GM23338 (cell line): ENCODE measurements around the gene ASPDH. TPM values are rescaled to one million over a fixed set of nuclear protein-coding genes. Genes with fewer than 3 reads are reported as not detected.

ENCODE experiments used
- ATAC-seq: fragments of 200-7000 bp; cut with Tn5 transposase; 3 replicates; pipeline ENCODE4 v1.9.1; 2020
- DNase-seq: peaks from one replicate; pipeline ENCODE4 v3.0.0-alpha.2; 2015; ENCODE audit warnings: low spot score
- H2AFZ ChIP-seq: fragments of 200-600 bp; sonication (generic); 2 replicates; pipeline ENCODE4 v1.8.0; 2016; ENCODE audit warnings: antibody characterized with exemption, mild to moderate bottlenecking, moderate library complexity
- H3F3A ChIP-seq: fragments of 200-600 bp; sonication (generic); replicated peaks from 2 replicates; pipeline ENCODE4 v1.8.0; 2017; ENCODE audit warnings: antibody characterized with exemption, mixed run types, low read depth
- H3K27ac ChIP-seq: fragments of 200-600 bp; sonication (generic); 2 replicates; pipeline ENCODE4 v1.6.1; 2016; ENCODE audit warnings: low read depth
- H3K27me3 ChIP-seq: fragments of 200-600 bp; sonication (generic); 2 replicates; pipeline ENCODE4 v1.8.0; 2016; ENCODE audit warnings: mild to moderate bottlenecking, mixed run types, moderate library complexity; ENCODE audit not compliant: insufficient read depth
- H3K36me3 ChIP-seq: fragments of 200-600 bp; sonication (generic); 2 replicates; pipeline ENCODE4 v1.8.0; 2016; ENCODE audit warnings: mild to moderate bottlenecking; ENCODE audit not compliant: insufficient read depth
- H3K4me1 ChIP-seq: fragments of 200-600 bp; sonication (generic); 2 replicates; pipeline ENCODE4 v1.8.0; 2016; ENCODE audit warnings: mild to moderate bottlenecking, moderate library complexity; ENCODE audit not compliant: insufficient read depth
- H3K4me2 ChIP-seq: fragments of 200-600 bp; sonication (generic); 2 replicates; pipeline ENCODE4 v1.7.1; 2017; ENCODE audit warnings: mixed run types
- H3K4me3 ChIP-seq: fragments of 200-600 bp; sonication (generic); 2 replicates; pipeline ENCODE4 v1.6.1; 2016; ENCODE audit warnings: mixed run types
- H3K79me2 ChIP-seq: fragments of 200-600 bp; sonication (generic); replicated peaks from 2 replicates; pipeline ENCODE4 v1.8.0; 2017; ENCODE audit warnings: mild to moderate bottlenecking; ENCODE audit not compliant: insufficient read depth
- H3K9me2 ChIP-seq: fragments of 200-600 bp; sonication (generic); 2 replicates; pipeline ENCODE4 v1.8.0; 2017; ENCODE audit not compliant: insufficient read depth
- H4K20me1 ChIP-seq: fragments of 200-600 bp; sonication (generic); replicated peaks from 2 replicates; pipeline ENCODE4 v1.8.0; 2017; ENCODE audit warnings: mild to moderate bottlenecking; ENCODE audit not compliant: insufficient read depth
- H3K27ac Mint-ChIP-seq: 2 replicates; pipeline ENCODE4 v1.8.0; 2020; ENCODE audit warnings: inconsistent platforms, mild to moderate bottlenecking, moderate library complexity, mixed read lengths
- H3K27me3 Mint-ChIP-seq: 3 replicates; pipeline ENCODE4 v1.8.0; 2022; ENCODE audit warnings: low read depth, mild to moderate bottlenecking, moderate library complexity, mixed read lengths, inconsistent platforms; ENCODE audit not compliant: insufficient read depth, poor library complexity
- H3K36me3 Mint-ChIP-seq: 3 replicates; pipeline ENCODE4 v1.8.0; 2021; ENCODE audit warnings: low read depth, mild to moderate bottlenecking, inconsistent platforms, moderate library complexity, mixed read lengths
- H3K4me1 Mint-ChIP-seq: 3 replicates; pipeline ENCODE4 v1.8.0; 2020; ENCODE audit warnings: mild to moderate bottlenecking, inconsistent platforms, mixed read lengths
- H3K4me3 Mint-ChIP-seq: 3 replicates; pipeline ENCODE4 v1.8.0; 2021; ENCODE audit warnings: moderate library complexity, mild to moderate bottlenecking, inconsistent platforms, mixed read lengths
- H3K9me3 Mint-ChIP-seq: 3 replicates; pipeline ENCODE4 v1.8.0; 2020; ENCODE audit warnings: moderate library complexity, mild to moderate bottlenecking, inconsistent platforms, mixed read lengths
- CREB1 ChIP-seq: fragments of 250-450 bp; sonication (Bioruptor Pico); IDR thresholded peaks from 2 replicates; pipeline ENCODE4 v1.5.0; 2020; ENCODE audit warnings: low read depth, mild to moderate bottlenecking, moderate library complexity
- EZH2 ChIP-seq: fragments of 200-600 bp; sonication (generic); IDR thresholded peaks from one replicate; pipeline ENCODE4 v1.8.0; 2017; ENCODE audit warnings: antibody characterized with exemption, mild to moderate bottlenecking, low read depth; ENCODE audit not compliant: unreplicated experiment
- EZH2phosphoT487 ChIP-seq: fragments of 200-600 bp; sonication (generic); IDR thresholded peaks from one replicate; pipeline ENCODE4 v1.8.1; 2018; ENCODE audit warnings: antibody characterized with exemption; ENCODE audit not compliant: unreplicated experiment
- JUNB ChIP-seq: IDR thresholded peaks from one replicate; pipeline ENCODE4 v1.6.1; 2016; ENCODE audit warnings: antibody characterized with exemption; ENCODE audit not compliant: unreplicated experiment
- NANOG ChIP-seq: IDR thresholded peaks from 2 replicates; pipeline ENCODE4 v1.6.1; 2016; ENCODE audit warnings: antibody characterized with exemption, borderline replicate concordance
- ZNF114 ChIP-seq: fragments of 250-450 bp; sonication (Bioruptor Pico); IDR thresholded peaks from 2 replicates; pipeline ENCODE4 v1.5.0; 2020; ENCODE audit warnings: mild to moderate bottlenecking, moderate library complexity
- polyA plus RNA-seq: library from polyadenylated mRNA; unstranded; fragments of >200 nt; fragmentation: Nextera tagmentation; extraction: Ambion mirVana; gene quantifications from 2 replicates; pipeline ENCODE4 v1.2.1, GENCODE V29; 2016
- total RNA-seq: library from RNA; depleted of rRNA; stranded (reverse); fragments of >200 nt; shearing (Covaris generic); gene quantifications from 2 replicates; pipeline ENCODE4 v1.2.3, GENCODE V29; 2014
- TF ChIP-seq, protein P1 (sequence below): IDR thresholded peaks from 2 replicates; pipeline ENCODE4 v1.6.1; 2016; ENCODE audit warnings: antibody characterized with exemption
- TF ChIP-seq, protein P2 (sequence below), 2 experiments: fragments of 200-600 bp in 1 of 2; sonication (generic) in 1 of 2; conservative IDR thresholded peaks; 2 replicates each; pipeline versions ENCODE4 v1.5.1 to v1.6.1; 2016 to 2017; ENCODE audit warnings: antibody characterized with exemption in 2 of 2, low read depth in 2 of 2, mild to moderate bottlenecking in 2 of 2, moderate library complexity in 1 of 2

Gene ASPDH
- total and polyA plus RNA-seq, 2 experiments from 2014 or later: not detected

DNA sequence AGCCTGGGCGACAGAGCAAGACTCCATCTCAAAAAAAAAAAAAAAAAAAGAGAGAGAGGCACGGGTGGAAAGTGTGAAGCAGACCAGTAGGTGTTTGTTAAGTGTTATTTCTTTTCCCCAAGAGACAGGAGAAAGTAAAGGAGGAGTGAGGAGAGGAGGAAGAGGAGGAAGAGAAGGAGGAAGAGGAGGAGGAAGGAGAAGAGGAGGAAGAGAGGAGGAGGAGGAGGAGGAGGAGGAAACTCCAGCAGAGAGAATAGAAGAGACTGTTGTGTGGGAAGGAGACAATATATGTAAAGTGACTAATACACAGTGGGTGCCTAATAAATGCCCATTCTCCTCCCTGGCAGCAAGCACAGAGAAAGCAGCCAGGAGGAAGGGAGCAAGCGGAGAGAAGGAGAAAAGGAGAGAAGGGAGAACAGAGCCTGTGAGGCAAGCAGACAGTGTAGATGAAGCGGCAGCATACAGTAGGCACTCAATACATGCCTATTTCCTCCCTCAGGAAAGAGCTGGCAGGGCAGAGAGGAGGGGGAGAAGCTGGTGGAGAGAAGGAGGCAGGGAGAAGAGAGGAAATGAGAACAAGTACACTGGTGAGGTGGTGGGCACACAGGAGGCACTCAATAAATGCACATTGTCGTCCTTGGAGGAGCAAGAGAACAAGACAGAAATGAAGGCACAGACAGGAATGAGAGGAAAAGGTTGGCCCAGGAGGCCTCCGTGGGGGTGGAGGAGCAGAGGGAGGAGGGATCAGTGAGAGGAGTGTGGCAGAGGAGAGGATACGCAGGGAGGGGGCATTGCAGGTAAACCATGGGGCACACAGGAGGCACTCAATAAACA, 19.3 kb downstream of the ASPDH start:
- DNase-seq (no peak), ATAC-seq (no peak)
- H3K4me2 ChIP-seq: no peak overlapping the region
- no peaks in the 10 kb centered on the region for H3K36me3 ChIP-seq
- TF ChIP-seq, protein P1, sequence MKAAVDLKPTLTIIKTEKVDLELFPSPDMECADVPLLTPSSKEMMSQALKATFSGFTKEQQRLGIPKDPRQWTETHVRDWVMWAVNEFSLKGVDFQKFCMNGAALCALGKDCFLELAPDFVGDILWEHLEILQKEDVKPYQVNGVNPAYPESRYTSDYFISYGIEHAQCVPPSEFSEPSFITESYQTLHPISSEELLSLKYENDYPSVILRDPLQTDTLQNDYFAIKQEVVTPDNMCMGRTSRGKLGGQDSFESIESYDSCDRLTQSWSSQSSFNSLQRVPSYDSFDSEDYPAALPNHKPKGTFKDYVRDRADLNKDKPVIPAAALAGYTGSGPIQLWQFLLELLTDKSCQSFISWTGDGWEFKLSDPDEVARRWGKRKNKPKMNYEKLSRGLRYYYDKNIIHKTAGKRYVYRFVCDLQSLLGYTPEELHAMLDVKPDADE: no peak
- no peak for TF ChIP-seq NANOG
- no peak for TF ChIP-seq ZNF114 (CRISPR knock-in tag)
- no peak for TF ChIP-seq EZH2
- TF ChIP-seq, protein P2, sequence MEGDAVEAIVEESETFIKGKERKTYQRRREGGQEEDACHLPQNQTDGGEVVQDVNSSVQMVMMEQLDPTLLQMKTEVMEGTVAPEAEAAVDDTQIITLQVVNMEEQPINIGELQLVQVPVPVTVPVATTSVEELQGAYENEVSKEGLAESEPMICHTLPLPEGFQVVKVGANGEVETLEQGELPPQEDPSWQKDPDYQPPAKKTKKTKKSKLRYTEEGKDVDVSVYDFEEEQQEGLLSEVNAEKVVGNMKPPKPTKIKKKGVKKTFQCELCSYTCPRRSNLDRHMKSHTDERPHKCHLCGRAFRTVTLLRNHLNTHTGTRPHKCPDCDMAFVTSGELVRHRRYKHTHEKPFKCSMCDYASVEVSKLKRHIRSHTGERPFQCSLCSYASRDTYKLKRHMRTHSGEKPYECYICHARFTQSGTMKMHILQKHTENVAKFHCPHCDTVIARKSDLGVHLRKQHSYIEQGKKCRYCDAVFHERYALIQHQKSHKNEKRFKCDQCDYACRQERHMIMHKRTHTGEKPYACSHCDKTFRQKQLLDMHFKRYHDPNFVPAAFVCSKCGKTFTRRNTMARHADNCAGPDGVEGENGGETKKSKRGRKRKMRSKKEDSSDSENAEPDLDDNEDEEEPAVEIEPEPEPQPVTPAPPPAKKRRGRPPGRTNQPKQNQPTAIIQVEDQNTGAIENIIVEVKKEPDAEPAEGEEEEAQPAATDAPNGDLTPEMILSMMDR (conservative IDR thresholded peaks at IDR 0.05; ENCODE audit: low read depth in 2 of 2): no peak
- no peaks in the 10 kb centered on the region for H3K9me2 ChIP-seq
- Mint-ChIP-seq H3K4me1 (no peaks in the 10 kb centered on the region; the same call in 2 of the 3 replicates), H3K27me3 (peaks cover 7% of the 10 kb centered on the region), H3K9me3 (peaks cover 71% of the 10 kb centered on the region; the same call in 2 of the 3 replicates), H3K27ac (no peak overlapping the region), H3K36me3 (peaks cover 42% of the 10 kb centered on the region), H3K4me3 (no peak overlapping the region)
- no peak overlapping the region for H3K4me3 ChIP-seq
- H3K4me1 ChIP-seq: peaks cover 8% of the 10 kb centered on the region; the same call in 1 of the 2 replicates
- no peaks in the 10 kb centered on the region for H3K79me2 ChIP-seq
- peaks cover 97% of the 10 kb centered on the region for H3K27me3 ChIP-seq
- no peak overlapping the region for H3K27ac ChIP-seq
- H4K20me1 ChIP-seq: no peaks in the 10 kb centered on the region
- H2AFZ ChIP-seq: no peak overlapping the region
- 0 out of 2 replicates have a peak, but pooled peaks cover 4% of the 10 kb centered on the region for H3F3A ChIP-seq

DNA sequence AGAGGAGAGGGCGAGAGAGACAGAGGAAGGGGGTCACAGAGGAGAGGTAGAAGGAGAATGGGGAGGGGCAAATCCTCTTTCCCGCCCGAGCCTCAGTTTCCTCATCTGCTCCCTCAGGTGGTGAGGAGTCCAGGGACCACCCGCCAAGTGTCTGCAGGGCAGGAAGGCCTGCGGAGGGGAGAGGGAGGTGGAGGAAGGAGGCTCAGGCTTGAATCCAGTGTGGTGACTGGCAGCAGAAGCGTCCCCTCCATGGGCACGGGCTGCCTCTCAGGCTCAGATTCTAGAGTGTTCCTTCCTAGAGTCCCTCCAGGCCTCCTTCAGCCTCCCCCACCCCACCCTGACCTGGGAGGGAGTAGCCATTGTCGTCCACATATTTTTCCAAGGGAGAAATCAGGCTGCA, 20.5 kb downstream of the ASPDH start:
- H3K27me3 Mint-ChIP-seq: peaks cover 10% of the 10 kb centered on the region
- Histone ChIP-seq H3K36me3 (no peaks in the 10 kb centered on the region), H3K9me2 (no peaks in the 10 kb centered on the region), H3K79me2 (no peaks in the 10 kb centered on the region), H4K20me1 (no peaks in the 10 kb centered on the region), H2AFZ (no peak overlapping the region), H3K27me3 (peaks cover 97% of the 10 kb centered on the region), H3F3A (0 out of 2 replicates have a peak, but pooled peaks cover 4% of the 10 kb centered on the region), H3K4me3 (no peak overlapping the region), H3K4me1 (peaks cover 19% of the 10 kb centered on the region; the same call in 1 of the 2 replicates), H3K27ac (no peak overlapping the region), H3K4me2 (no peak overlapping the region)
- no peak overlapping the region for H3K4me3 Mint-ChIP-seq
- H3K4me1 Mint-ChIP-seq: no peaks in the 10 kb centered on the region; the same call in 2 of the 3 replicates
- DNase-seq (no peak), ATAC-seq (no peak)
- H3K9me3 Mint-ChIP-seq: peaks cover 83% of the 10 kb centered on the region; the same call in 2 of the 3 replicates
- no peak overlapping the region for H3K27ac Mint-ChIP-seq
- peaks cover 50% of the 10 kb centered on the region for H3K36me3 Mint-ChIP-seq
- TF ChIP-seq CREB1 (CRISPR knock-in tag) (no peak), ZNF114 (CRISPR knock-in tag) (no peak), EZH2 (no peak), EZH2phosphoT487 (no peak), NANOG (no peak), JUNB (no peak)
- TF ChIP-seq, protein P2 (conservative IDR thresholded peaks at IDR 0.05; ENCODE audit: low read depth in 2 of 2): no peak
- TF ChIP-seq, protein P1: no peak
